DND-41 (cell line): ENCODE results near the gene DSTYK.

Source experiments
- EZH2 ChIP-seq: IDR thresholded peaks from 3 replicates; pipeline ENCODE4 v1.6.1; 2012; ENCODE audit warnings: borderline replicate concordance, low read depth, mild to moderate bottlenecking, moderate library complexity, low read length, inconsistent platforms; ENCODE audit not compliant: severe bottlenecking
- TF ChIP-seq, protein P1 (sequence below): IDR thresholded peaks from 2 replicates; pipeline ENCODE4 v1.5.1; 2012; ENCODE audit warnings: borderline replicate concordance, low read length, moderate library complexity, mild to moderate bottlenecking; ENCODE audit not compliant: poor library complexity, severe bottlenecking; ENCODE audit errors: extremely low read depth

GRCh38 chr1:205258261-205258691 is 46.8 kb upstream of the DSTYK start:
- TF ChIP-seq, protein P1, sequence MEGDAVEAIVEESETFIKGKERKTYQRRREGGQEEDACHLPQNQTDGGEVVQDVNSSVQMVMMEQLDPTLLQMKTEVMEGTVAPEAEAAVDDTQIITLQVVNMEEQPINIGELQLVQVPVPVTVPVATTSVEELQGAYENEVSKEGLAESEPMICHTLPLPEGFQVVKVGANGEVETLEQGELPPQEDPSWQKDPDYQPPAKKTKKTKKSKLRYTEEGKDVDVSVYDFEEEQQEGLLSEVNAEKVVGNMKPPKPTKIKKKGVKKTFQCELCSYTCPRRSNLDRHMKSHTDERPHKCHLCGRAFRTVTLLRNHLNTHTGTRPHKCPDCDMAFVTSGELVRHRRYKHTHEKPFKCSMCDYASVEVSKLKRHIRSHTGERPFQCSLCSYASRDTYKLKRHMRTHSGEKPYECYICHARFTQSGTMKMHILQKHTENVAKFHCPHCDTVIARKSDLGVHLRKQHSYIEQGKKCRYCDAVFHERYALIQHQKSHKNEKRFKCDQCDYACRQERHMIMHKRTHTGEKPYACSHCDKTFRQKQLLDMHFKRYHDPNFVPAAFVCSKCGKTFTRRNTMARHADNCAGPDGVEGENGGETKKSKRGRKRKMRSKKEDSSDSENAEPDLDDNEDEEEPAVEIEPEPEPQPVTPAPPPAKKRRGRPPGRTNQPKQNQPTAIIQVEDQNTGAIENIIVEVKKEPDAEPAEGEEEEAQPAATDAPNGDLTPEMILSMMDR: no peak
- TF ChIP-seq EZH2: no peak
